Caki2 (cell line): ENCODE measurements around the gene UGCG. TPM values are rescaled to one million over a fixed set of nuclear protein-coding genes. Genes with fewer than 3 reads are reported as not detected.
"Not testable (repeated sequence)": the region's sequence is repeated elsewhere in the genome, so short reads cannot be mapped to it uniquely, and the experiment has no call there.

Source experiments
- DNase-seq: peaks from one replicate; pipeline ENCODE4 v3.0.0-alpha.2; 2015; ENCODE audit warnings: low read depth
- in situ Hi-C: cut with HindIII; loops from 2 replicates; pipeline ENCODE4 v1.10.0; 2016; ENCODE audit warnings: low sequenced_read_pairs, low pct_unique_long_range_greater_than_20kb, mixed read lengths
- total RNA-seq: library from RNA; depleted of rRNA; stranded (reverse); fragments of >200 nt; shearing (Covaris generic); gene quantifications from 2 replicates; pipeline ENCODE4 v1.2.3, GENCODE V29; 2014; ENCODE audit warnings: low replicate concordance; rRNA removed

UGCG gene
- 65.0 and 69.8 TPM in 2 replicates for total RNA-seq

DNA sequence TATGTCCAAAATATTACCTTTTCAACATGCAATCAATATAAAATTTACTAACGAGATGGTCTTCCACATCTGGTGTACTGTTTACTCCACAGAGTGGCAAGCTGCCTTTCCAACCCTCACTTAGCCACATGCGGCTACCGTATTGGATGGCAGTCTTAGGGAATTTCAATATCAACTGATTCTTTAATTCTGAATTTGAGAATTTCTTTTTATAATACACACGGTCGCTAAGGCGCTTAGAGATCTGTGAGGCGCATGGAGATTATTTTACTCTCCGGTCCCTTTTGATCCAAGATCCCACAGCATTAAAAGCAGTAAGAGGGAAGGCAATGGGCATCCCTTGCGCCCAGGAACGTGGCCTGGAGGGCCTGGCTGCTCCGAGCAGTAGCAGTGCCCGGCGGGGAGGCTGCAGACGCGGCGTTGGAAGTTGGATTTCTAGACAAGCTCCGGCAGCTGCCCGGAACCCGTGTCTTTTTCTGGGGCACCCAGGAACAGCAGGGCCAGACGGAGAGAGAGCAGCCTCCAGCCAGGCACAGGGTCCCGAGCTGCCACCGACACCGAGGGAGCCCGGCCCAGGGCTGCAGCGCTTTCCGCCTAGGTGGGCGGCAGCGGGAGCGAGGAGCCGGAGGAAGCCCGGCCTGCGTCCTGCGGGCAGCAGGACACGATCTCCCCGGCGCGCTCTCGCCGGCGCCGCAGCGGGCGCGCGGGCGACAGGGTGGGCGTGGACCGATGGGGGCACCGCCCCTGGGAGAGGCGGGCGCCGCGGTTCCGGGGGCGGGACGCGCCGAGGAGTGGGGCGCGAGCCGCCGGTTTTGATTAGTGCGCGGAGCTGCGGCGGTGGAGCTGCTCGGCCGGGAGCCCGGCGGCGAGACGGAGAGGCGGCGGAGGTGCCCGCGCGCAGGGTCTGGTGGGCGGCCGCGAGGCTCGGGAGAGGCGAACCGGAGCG is at the start of gene UGCG:
TSS of gene UGCG (plus strand) at position 819 of the 946 bp plus-strand sequence. CDS start 402 bp downstream, outside the sequence.
- in situ Hi-C loops = no loop called here

GRCh38 chr9:111851553-111851952 is 45.1 kb upstream of the UGCG start:
- DNase-seq = peak; percentile 56
- in situ Hi-C loops = no loop called here

More for the DNA sequence above, at the start of gene UGCG:
- peak; percentile 92 for DNase-seq

GRCh38 chr9:111852291-111852690 is 44.3 kb upstream of the UGCG start:
- no peak for DNase-seq
- in situ Hi-C loops = no loop called here

- no peak for DNase-seq
- in situ Hi-C loops = no loop called here
Measured at GRCh38 chr9:111853450-111853827, 43.2 kb upstream of the UGCG start.

DNA sequence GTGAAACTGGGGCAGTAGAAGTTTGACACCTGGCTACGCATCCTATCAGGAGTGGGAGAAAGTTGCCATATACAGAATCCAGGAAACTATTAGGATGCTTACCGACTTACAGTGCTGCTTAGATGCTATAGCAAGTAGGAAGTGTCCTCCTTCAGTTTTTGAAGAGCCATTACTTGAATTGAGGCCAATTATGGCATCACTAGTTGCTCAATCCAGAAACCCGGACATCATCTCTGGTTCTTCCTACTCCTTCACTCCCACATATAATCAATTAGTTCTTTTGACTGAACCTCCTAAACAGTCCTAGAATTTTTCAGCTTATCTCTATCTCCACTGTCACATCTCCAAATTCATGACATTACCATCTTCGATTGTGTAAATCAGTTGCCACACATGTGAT is 41.8 kb upstream of the UGCG start:
- no peak for DNase-seq
- in situ Hi-C loops = no loop called here

- in situ Hi-C loops = no loop called here
- no peak for DNase-seq
Measured at GRCh38 chr9:111857555-111858211, 38.9 kb upstream of the UGCG start.

- in situ Hi-C loops = no loop called here
- DNase-seq = no peak
Measured at GRCh38 chr9:111860443-111860842, 36.2 kb upstream of the UGCG start.

DNA sequence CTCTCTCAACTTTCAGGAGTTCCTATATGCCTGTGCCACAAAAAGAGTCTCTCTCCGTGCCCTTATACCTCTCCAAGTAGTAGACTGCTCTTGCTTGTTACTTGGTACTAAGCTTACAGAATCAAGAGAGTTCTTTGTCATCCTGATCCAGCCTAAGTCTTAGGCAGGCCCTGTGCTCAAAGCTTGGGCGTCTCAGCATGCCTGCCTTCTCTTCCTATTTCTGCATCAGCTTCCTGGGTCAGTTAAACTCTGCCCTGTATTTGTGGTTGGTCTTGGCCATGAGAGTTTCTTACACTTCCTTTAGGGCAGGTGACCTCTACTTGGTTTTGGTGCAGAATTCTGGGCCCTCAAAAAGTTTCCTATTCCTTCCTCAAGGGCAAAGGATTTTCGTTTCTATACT is 33.0 kb upstream of the UGCG start:
- in situ Hi-C loops = no loop called here
- DNase-seq = no peak

DNA sequence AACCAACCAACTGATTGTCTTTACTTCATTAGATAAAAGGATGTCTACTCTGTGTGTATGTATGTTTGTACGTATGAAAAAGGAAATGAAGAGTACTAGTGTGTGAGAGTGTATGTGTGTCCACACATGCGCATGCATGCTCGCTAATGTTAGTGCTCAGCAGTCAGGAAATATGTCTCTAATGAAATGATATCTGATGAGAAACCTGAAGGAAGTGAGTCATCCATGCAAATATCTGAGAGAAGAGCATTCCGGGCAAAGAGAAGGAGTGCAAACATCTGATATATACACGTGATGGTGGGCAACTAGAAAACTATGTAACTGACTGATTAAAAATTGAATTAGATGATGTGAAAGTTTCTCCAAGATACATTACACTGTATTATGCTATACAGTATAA is 29.6 kb upstream of the UGCG start:
- in situ Hi-C loops = no loop called here
- no peak for DNase-seq

DNA sequence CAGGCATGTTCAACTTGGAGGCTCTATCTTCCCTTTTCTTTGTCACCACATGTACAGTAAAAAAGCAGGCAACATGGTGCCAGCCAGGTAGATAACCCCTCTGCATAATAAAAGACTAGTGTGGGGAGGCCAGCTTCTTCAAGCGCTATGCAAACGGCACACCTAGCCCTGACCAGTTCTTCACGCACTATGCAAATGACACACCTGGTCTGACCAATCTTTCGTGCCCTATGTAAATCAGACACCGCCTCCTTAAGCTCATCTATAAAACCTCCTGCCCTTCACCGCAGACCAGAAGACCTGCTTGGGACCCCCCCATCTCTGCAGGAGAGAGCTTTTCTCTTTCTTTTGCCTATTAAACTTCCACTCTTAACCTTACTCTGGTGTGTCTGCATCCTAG is 28.1 kb upstream of the UGCG start:
- no peak for DNase-seq
- in situ Hi-C loops = no loop called here

DNA sequence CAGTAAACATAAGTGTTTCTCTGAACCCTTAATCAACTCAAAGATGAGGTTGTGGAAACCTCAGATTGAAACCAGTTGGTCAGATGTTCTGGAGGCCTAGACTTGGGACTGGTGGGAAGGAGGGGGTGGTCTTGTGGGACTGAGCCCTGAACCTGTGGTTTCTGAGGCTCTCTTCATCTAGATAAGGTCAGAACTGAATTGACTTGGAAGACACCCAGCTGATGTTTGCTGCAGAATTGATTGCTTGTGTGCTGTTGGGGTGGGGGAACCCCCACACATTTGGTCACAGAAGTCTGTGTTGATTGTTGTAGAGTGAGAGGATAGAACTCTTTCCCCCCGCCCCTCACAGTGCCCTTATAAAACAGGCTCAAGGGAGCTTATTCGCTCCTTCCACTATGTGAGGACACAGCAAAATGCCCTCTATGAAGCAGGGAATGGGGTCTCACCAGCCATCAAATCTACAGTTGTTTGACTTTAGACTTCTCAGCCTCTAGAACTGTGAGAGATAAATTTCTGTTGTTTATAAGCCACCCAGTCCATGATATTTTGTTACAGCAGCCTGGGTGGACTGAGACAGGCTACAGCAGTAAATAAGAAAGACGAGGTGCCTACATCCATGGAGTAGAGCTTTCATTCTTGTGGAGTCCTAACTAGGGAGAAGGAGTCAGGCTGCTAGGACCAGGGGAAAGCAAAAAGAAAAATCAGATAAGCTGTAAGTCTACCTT is 25.7 kb upstream of the UGCG start:
- in situ Hi-C loops = no loop called here
- DNase-seq = no peak

GRCh38 chr9:111871499-111871855 is 25.1 kb upstream of the UGCG start:
- in situ Hi-C loops = no loop called here
- no peak for DNase-seq

DNA sequence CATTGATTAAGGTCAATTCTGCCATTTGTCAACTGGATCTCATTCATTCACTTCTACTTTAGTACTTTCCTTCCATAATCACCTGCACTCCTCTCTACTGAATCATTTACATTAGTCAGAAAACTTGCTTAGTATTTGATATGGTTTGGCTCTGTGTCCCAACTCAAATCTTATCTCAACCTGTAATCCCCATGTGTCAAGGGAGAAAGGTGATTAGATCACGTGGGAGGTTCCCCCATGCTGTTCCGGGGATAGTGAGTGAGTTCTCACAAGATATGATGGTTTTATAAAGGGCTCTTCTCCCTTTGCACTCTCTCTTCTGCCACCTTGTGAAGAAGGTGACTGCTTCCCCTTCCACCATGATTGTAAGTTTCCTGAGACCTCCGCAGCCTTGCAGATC is 23.7 kb upstream of the UGCG start:
- in situ Hi-C loops = no loop called here
- DNase-seq = no peak

GRCh38 chr9:111873901-111874300 is 22.7 kb upstream of the UGCG start:
- no peak for DNase-seq
- in situ Hi-C loops = no loop called here

GRCh38 chr9:111874500-111874899 is 22.1 kb upstream of the UGCG start:
- DNase-seq = no peak
- in situ Hi-C loops = no loop called here

DNA sequence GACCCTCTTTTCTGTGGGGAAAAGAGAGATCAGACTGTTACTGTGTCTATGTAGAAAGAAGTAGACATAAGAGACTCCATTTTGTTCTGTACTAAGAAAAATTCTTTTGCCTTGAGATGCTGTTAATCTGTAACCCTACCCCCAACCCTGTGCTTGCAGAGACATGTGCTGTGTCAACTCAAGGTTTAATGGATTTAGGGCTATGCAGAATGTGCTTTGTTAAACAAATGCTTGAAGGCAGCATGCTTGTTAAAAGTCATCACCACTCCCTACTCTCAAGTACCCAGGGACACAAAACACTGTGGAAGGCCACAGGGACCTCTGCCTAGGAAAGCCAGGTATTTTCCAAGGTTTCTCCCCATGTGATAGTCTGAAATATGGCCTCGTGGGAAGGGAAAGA is 21.3 kb upstream of the UGCG start:
- DNase-seq, in situ Hi-C loops: not testable (repeated sequence)

DNA sequence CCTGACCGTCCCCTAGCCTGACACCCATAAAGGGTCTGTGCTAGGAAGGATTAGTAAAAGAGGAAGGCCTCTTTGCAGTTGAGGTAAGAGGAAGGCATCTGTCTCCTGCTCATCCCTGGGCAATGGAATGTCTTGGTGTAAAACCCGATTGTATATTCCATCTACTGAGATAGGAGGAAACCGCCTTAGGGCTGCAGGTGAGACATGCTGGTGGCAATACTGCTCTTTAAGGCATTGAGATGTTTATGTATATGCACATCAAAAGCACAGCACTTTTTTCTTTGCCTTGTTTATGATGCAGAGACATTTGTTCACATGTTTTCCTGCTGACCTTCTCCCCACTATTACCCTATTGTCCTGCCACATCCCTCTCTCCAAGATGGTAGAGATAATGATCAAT is 20.9 kb upstream of the UGCG start:
- in situ Hi-C loops, DNase-seq: not testable (repeated sequence)

- no peak for DNase-seq
- in situ Hi-C loops = no loop called here
Measured at GRCh38 chr9:111876179-111876578, 20.4 kb upstream of the UGCG start.

GRCh38 chr9:111877420-111877819 is 19.2 kb upstream of the UGCG start:
- in situ Hi-C loops = no loop called here
- no peak for DNase-seq
